Activated naive CD4-positive, alpha-beta T cell treated with anti-CD3 and anti-CD28 coated beads, Interleukin-2, amount 50 U/mL, for 24 hours (primary cell): Measurements from ENCODE around the gene CAMK1D.

Experiments used
- H3K27ac Mint-ChIP-seq: one replicate; pipeline ENCODE4 v1.8.0; 2021; ENCODE audit warnings: mild to moderate bottlenecking, mixed read lengths
- H3K27me3 Mint-ChIP-seq: one replicate; pipeline ENCODE4 v1.8.0; 2021; ENCODE audit warnings: mixed read lengths
- H3K36me3 Mint-ChIP-seq: one replicate; pipeline ENCODE4 v1.8.0; 2021; ENCODE audit warnings: mixed read lengths
- H3K4me1 Mint-ChIP-seq: one replicate; pipeline ENCODE4 v1.8.0; 2021; ENCODE audit warnings: mixed read lengths
- H3K4me3 Mint-ChIP-seq: one replicate; pipeline ENCODE4 v1.8.0; 2021; ENCODE audit warnings: mild to moderate bottlenecking, mixed read lengths
- H3K9me3 Mint-ChIP-seq: one replicate; pipeline ENCODE4 v1.8.0; 2021; ENCODE audit warnings: mixed read lengths

The CAMK1D gene

DNA sequence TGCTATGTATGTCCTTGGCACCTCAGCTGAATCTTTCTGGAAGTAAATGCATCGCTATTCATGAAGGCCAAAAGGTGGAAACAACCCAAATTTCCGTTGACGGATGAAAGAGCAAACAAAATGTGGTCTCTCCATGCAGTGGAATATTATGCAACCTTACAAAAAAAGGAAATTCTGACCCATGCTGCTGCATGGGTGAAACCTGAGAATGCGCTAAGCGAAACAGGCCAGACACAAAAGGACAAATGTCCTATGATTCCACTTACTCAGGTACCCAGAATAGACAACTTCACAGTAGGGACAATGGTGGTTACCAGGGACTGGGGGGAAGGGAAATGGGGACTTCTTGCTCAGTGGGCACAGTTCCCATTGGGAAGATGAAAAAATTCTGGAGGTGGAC, 158.8 kb downstream of the CAMK1D start:
- Mint-ChIP-seq H3K9me3 (no peaks in the 10 kb centered on the region), H3K27ac (peak overlapping the region; percentile 49), H3K27me3 (no peaks in the 10 kb centered on the region), H3K4me3 (no peak overlapping the region), H3K36me3 (no peaks in the 10 kb centered on the region), H3K4me1 (peaks cover 57% of the 10 kb centered on the region)

DNA sequence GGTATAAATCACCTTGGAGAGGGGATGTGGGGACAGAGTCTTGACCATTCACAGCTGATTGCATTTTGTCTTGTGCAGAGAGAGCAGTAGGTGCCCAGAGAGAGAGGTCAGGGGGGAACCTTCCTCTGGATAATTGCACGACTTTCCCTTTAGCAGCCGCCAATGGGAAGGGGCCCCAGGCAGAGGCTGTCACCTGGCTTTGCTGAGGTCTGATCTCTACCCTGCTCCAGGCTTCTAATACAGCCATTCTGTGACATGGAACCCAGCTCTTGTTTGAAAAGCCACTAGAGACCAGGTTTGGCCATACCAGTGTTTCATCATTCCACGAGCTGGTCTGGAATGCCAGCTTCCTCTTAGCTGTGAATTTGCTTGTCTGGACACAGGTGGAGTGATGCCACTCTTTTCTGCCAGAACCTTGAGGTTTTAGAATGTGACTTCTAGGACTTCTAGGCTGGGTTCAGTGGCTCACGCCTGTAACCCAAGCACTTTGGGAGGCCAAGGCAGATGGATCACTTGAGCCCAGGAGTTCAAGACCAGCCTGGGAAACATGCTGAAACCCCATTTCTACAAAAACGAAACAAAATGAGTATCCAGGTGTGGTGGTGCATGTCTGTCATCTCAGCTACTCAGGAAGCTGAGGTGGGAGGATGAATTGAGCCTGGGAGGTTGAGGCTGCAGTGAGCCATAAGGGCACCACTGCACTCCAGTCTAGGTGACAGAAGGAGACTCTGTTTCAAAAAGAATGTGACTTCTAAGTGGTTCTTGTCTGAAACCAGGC, 159.9 kb downstream of the CAMK1D start:
- no peak overlapping the region for H3K4me3 Mint-ChIP-seq
- H3K36me3 Mint-ChIP-seq: no peaks in the 10 kb centered on the region
- peaks cover 58% of the 10 kb centered on the region for H3K4me1 Mint-ChIP-seq
- H3K27ac Mint-ChIP-seq: no peak overlapping the region
- H3K9me3 Mint-ChIP-seq: no peaks in the 10 kb centered on the region
- no peaks in the 10 kb centered on the region for H3K27me3 Mint-ChIP-seq

DNA sequence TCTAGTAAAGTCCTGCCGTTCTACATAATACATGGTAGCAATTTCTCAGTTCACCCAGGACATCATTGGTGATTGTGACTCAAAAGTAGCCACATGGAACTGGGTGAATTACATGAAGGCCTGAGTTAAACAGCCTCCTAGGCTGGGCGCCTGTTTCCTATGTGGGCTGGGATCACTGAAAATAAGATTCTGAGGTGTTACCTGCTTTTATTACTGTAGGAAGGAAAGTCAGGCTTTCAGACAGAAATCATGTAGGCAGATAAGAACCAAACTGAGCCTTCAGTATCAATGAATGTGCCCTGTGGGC, 160.4 kb downstream of the CAMK1D start:
- Mint-ChIP-seq H3K27me3 (no peaks in the 10 kb centered on the region), H3K4me3 (no peak overlapping the region), H3K36me3 (no peaks in the 10 kb centered on the region), H3K4me1 (peaks cover 58% of the 10 kb centered on the region), H3K9me3 (no peaks in the 10 kb centered on the region), H3K27ac (no peak overlapping the region)

DNA sequence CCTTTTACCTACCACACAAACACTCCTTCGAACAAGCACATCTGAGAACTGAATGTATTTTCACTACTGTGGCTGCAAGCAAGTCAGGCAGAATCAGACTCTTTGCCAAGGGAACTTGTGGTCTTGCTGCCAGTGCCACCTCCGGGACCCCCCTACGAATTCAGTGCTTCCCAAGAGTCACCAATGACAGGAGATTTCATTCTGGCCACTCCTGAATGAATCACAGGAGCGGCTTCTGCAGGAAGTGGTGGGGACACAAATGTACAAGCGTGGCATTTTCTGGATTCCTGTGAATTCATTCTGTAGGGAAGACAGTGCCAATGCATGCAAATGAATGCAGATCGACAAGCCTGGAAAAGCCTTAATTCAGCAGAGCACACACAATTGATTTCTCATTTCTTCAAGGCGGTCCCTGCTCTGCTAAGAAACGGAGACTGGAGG, 161.2 kb downstream of the CAMK1D start:
- H3K4me3 Mint-ChIP-seq: no peak overlapping the region
- no peak overlapping the region for H3K27ac Mint-ChIP-seq
- H3K27me3 Mint-ChIP-seq: no peaks in the 10 kb centered on the region
- H3K4me1 Mint-ChIP-seq: peaks cover 53% of the 10 kb centered on the region
- no peaks in the 10 kb centered on the region for H3K9me3 Mint-ChIP-seq
- no peaks in the 10 kb centered on the region for H3K36me3 Mint-ChIP-seq

DNA sequence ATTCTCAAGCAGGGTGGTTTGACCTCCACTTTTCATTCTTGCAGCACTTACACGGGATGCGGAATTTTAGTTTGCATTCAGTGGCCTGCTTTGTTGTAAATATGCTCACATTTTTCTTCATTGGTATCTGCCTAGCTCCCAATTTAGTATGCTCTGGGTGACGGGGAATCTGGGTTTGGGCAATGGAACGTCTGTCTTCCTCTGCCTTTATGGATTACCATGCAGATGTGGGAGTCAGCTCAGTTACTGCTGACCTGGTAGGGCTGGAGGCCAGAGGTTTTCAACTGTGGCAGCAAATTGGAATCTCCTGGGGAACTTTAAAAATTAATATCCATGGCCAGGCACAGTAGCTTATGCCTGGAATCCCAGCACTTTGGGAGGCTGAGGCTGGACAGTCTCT, 161.6 kb downstream of the CAMK1D start:
- Mint-ChIP-seq H3K9me3 (no peaks in the 10 kb centered on the region), H3K27ac (no peak overlapping the region), H3K36me3 (no peaks in the 10 kb centered on the region), H3K27me3 (no peaks in the 10 kb centered on the region), H3K4me3 (no peak overlapping the region), H3K4me1 (peaks cover 52% of the 10 kb centered on the region)

DNA sequence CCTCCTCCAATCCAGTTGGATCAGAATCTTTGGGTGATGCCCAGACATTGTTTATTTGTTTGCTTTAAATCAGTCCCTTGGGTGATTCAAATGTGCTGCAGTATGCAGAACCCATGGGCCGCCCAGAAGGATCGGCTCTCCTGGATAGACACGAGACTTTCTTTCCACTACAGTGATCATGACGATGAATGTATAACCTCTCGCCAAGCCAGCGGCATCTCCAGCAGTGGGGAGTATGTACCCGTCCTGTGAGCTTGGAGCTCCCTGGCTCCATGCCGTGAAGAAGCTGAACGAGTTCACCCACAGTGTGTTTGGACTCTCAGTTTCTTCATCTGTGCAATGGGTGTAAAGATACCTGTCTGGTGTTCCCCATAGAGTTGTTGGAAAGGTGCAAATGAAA, 162.3 kb downstream of the CAMK1D start:
- Mint-ChIP-seq H3K4me1 (peaks cover 54% of the 10 kb centered on the region), H3K4me3 (no peak overlapping the region), H3K36me3 (no peaks in the 10 kb centered on the region), H3K27ac (no peak overlapping the region), H3K27me3 (no peaks in the 10 kb centered on the region), H3K9me3 (no peaks in the 10 kb centered on the region)

DNA sequence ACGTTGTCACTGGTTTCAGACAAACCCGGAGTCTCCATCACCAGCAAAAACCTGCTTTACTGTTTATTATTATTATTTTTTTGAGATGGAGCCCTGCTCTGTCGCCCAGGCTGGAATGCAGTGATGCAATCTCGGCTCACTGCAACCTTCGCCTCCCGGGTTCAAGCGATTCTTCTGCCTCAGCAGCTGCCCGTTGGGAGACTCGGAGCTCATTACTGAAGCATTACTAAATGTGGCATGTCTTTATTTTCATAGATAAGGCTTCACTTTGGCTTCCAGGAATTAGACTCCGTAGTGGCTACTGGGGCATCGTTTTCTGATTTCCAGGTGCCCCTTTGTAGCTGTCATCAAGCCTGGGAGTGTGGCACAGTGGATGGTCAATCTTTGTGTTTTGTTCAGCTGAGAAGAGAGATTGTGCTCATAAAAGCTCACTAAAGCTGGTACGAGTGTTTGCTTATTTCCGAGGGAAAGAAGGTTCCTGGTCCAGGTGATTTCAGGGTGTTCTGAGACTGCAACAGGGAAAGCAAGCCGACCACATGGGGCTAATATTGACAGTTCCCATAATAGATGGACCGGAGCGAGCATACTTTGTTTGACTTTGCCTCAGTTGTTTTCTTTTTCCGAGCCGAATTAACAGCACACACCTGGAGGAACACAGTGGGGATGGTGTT, 163.1 kb downstream of the CAMK1D start:
- no peak overlapping the region for H3K27ac Mint-ChIP-seq
- H3K4me3 Mint-ChIP-seq: no peak overlapping the region
- H3K36me3 Mint-ChIP-seq: no peaks in the 10 kb centered on the region
- peaks cover 54% of the 10 kb centered on the region for H3K4me1 Mint-ChIP-seq
- no peaks in the 10 kb centered on the region for H3K27me3 Mint-ChIP-seq
- H3K9me3 Mint-ChIP-seq: no peaks in the 10 kb centered on the region

DNA sequence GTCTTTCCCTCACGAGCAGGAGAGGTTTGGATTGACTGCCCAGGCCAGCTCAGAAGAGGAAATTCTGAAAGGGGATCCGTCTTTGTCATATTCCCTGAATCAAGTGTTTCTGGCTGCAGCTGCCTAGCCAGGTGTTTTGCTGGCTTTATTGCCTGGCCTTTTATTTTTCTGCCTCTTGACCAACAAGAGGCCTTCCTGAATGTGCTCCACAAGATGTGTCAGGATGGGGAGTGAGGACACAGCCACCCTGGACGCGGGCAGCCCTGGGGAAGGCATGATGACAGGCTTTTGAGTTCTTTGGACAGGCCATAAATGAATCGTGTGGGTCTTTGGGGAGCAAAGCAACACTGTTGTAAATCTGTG, 163.6 kb downstream of the CAMK1D start:
- Mint-ChIP-seq H3K27ac (no peak overlapping the region), H3K27me3 (no peaks in the 10 kb centered on the region), H3K9me3 (no peaks in the 10 kb centered on the region), H3K4me1 (peaks cover 50% of the 10 kb centered on the region), H3K4me3 (no peak overlapping the region), H3K36me3 (no peaks in the 10 kb centered on the region)

DNA sequence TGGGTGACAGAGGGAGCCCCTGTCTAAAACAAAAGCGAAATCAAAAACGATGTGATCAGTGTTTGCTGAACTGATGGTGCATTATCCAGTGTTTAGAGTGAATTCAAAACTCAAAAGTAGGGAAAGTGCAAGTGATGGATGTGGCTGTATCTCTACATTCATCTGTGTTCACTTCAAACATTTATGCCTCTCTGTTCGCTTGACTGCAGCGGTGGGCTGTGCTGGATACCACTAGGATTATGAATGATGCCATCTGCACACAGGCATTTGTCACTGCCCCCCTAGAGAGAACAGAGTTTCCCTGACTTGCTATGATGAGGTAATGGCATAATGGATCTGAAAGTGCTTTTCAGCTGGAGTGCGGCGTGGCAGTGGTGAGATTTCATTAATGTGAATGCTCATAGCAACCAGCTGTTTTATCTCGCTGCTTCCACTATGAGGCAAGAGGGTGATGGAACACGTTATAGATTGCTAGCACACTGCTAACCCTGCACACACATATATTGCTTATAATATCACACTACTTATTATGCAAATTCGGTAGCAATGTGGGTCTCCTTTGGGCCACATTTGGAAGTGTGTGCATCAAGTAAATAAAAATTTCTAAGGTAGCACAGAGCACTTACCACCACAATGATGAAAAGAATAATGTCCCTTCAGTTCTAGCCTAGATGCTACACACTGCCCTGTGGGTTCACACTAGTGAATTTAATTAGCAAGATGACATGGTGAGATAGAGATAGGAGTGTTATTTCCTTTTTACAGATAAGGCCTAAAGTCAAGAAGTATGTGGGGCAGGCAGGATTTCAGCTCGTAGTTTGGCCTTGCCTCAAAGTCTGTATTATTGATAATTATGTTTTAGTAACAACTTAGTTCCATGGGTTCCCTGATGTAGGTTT, 164.7 kb downstream of the CAMK1D start:
- Mint-ChIP-seq H3K27ac (no peak overlapping the region), H3K4me1 (peaks cover 39% of the 10 kb centered on the region), H3K4me3 (no peak overlapping the region), H3K27me3 (no peaks in the 10 kb centered on the region), H3K36me3 (no peaks in the 10 kb centered on the region), H3K9me3 (no peaks in the 10 kb centered on the region)

DNA sequence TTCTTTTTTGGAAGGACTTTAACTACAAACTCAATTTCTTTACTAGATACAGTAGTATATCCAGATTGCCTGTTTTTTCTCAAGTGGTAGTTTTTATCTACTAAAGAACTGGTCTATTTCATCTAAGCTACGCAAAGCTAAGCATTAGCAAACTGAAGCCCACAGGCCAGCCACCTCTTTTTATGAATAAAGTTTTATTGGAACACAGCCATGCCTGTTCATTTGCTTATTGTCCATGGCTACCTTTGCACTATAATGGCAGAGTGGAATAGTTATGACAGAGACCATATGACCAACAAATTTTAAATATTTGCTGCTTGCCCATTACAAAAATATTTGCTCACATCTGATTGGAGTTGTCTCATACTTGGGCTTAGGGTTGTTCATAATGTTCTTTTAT, 168.7 kb downstream of the CAMK1D start:
- peaks cover 5% of the 10 kb centered on the region for H3K36me3 Mint-ChIP-seq
- peaks cover 20% of the 10 kb centered on the region for H3K4me1 Mint-ChIP-seq
- H3K27ac Mint-ChIP-seq: no peak overlapping the region
- no peak overlapping the region for H3K4me3 Mint-ChIP-seq
- no peaks in the 10 kb centered on the region for H3K9me3 Mint-ChIP-seq
- no peaks in the 10 kb centered on the region for H3K27me3 Mint-ChIP-seq

DNA sequence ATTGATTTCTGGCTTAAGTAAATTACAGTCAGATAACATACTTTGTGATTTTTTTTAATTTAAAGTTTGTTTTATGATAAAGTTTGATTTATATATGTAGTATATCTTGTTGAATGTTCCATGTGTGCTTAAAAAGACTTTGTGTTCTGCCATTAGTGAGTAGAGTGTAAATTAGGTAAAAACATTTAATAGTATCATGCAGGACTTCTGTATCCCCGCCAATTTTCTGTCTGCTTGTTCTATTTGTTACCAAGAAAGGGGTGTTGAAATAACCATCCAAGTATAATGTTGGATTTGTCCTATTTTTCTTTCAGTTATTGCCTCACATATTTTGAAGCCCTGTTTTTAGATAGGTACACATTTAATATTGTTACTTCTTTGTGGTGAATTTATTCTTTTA, 172.1 kb downstream of the CAMK1D start:
- H3K36me3 Mint-ChIP-seq: peaks cover 13% of the 10 kb centered on the region
- H3K27me3 Mint-ChIP-seq: no peaks in the 10 kb centered on the region
- peaks cover 6% of the 10 kb centered on the region for H3K9me3 Mint-ChIP-seq
- H3K4me1 Mint-ChIP-seq: peaks cover 25% of the 10 kb centered on the region
- H3K27ac Mint-ChIP-seq: no peak overlapping the region
- no peak overlapping the region for H3K4me3 Mint-ChIP-seq

DNA sequence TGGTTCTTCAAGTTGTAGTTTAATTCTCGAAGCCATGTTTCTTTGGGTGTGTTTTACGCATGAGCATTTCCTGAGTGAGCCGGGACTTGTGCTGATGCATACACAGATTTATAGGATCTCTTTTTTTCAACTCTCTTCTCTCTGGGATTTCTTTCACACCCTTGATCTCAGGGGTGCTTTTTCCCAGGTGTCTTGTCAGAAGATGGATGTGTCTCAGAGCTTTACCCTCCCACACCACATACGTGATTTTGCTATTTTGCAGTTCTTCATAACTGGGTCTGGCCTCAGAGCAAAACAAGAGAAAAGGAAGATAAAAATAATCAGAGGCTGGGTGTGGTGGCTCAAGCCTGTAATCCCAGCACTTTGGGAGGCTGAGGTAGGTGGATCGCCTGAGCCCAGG, 177.0 kb downstream of the CAMK1D start:
- Mint-ChIP-seq H3K9me3 (peaks cover 6% of the 10 kb centered on the region), H3K4me3 (no peak overlapping the region), H3K27ac (no peak overlapping the region), H3K4me1 (peaks cover 15% of the 10 kb centered on the region), H3K27me3 (no peaks in the 10 kb centered on the region), H3K36me3 (peaks cover 10% of the 10 kb centered on the region)

DNA sequence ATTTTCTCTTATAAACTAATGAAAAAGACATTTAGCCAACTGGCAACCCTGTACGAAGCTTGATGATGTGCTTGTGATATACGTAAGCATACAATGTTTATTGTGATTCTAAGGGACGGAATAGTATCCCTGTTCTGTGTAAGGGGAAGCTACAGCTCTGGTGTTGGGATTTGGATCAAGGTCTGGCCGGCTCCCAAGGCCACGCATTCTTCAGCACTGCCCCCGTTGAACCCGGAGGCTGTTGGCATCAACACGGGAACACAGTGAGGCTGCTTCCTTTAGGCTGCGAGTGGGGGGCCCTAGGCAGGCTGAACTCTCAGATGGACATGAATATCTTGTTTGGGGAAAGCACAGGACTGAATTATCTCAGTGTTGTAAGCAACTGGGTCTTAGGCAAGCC, 180.6 kb downstream of the CAMK1D start:
- H3K36me3 Mint-ChIP-seq: peaks cover 11% of the 10 kb centered on the region
- no peaks in the 10 kb centered on the region for H3K27me3 Mint-ChIP-seq
- no peak overlapping the region for H3K27ac Mint-ChIP-seq
- H3K4me1 Mint-ChIP-seq: peaks cover 16% of the 10 kb centered on the region
- H3K9me3 Mint-ChIP-seq: peaks cover 3% of the 10 kb centered on the region
- H3K4me3 Mint-ChIP-seq: no peak overlapping the region

DNA sequence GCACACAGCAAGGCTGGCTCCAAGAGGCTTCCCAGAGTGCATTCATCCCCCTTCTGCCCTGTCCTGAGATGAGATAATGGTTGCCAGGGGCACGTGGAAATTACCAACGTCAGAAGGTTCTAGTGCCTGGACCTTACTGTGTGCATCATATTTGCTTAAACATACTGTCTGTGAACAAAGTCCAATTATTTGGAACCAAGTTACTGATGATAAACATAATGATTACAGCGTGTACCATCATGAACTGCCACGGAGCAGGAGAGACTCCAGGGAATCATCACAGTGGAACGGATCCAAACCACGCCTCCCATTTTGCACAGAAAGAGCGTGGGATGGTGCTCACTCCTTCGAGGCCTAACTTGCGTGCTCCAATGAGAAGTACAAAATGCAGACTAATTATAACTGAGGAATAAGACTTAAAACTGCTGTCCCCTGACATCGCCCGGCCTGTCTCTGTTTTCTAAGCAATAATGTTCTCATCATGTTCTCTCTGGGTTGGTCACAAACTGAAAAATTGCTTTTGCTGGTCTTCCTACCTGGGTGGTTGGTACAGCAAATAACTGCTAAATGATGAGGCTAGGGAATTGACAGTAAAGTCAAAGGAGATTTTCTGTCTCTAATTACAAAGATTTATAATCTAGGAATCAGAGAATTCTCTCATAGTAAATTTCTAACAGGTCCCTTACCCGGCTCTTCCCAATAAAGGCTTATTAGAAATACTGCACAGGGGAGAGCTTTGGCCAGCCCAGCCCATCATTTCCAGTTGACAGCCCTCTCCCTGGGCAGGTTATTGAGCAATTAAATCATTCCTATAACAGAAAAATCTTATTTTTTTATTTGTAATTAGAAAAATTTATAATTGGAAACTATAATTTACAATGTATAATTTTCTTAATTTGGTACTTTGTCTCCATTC, 182.2 kb downstream of the CAMK1D start:
- no peak overlapping the region for H3K4me3 Mint-ChIP-seq
- H3K36me3 Mint-ChIP-seq: peaks cover 7% of the 10 kb centered on the region
- no peaks in the 10 kb centered on the region for H3K27me3 Mint-ChIP-seq
- no peaks in the 10 kb centered on the region for H3K9me3 Mint-ChIP-seq
- peaks cover 14% of the 10 kb centered on the region for H3K4me1 Mint-ChIP-seq
- no peak overlapping the region for H3K27ac Mint-ChIP-seq

DNA sequence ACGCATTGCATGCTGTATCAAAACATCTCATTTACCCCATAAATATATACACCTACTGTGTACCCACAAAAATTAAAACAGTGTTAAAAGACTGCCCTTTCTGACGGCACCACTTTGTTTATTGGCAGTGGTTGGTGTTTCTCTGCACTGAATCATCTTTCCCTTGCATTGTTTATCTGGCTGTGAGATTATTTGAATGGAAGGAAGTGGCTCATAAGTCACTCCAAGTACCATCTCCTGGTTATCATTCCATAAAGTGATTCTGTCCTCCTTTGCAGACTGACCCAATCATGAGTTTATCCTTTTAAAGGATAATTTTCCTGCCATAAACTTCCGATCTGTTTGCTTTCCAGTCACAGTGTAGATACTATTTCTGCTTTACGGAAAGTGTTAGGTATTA, 183.8 kb downstream of the CAMK1D start:
- H3K4me1 Mint-ChIP-seq: peaks cover 17% of the 10 kb centered on the region
- H3K9me3 Mint-ChIP-seq: no peaks in the 10 kb centered on the region
- H3K36me3 Mint-ChIP-seq: peaks cover 7% of the 10 kb centered on the region
- no peak overlapping the region for H3K4me3 Mint-ChIP-seq
- no peaks in the 10 kb centered on the region for H3K27me3 Mint-ChIP-seq
- no peak overlapping the region for H3K27ac Mint-ChIP-seq
